Neural progenitor cell (in vitro differentiated cells): ENCODE results near the gene XPNPEP2. TPM values are rescaled to one million over a fixed set of nuclear protein-coding genes. Genes with fewer than 3 reads are reported as not detected.

Experiments
- DNase-seq: peaks from one replicate; pipeline ENCODE4 v3.0.0-alpha.2; 2016; ENCODE audit warnings: low spot score
- H2AFZ ChIP-seq: fragments of 200-600 bp; sonication (generic); replicated peaks from 2 replicates; pipeline ENCODE4 v1.6.1; 2016; ENCODE audit warnings: antibody characterized with exemption
- H3F3A ChIP-seq: fragments of 200-600 bp; sonication (generic); 2 replicates; pipeline ENCODE4 v1.6.1; 2016; ENCODE audit warnings: antibody characterized with exemption, low read depth
- H3K27ac ChIP-seq: fragments of 200-600 bp; sonication (generic); 2 replicates; pipeline ENCODE4 v1.5.1; 2016; ENCODE audit warnings: mild to moderate bottlenecking
- H3K27me3 ChIP-seq: fragments of 200-600 bp; sonication (generic); 2 replicates; pipeline ENCODE4 v1.6.1; 2016; ENCODE audit warnings: mild to moderate bottlenecking, moderate library complexity
- H3K36me3 ChIP-seq: fragments of 200-600 bp; sonication (generic); 2 replicates; pipeline ENCODE4 v1.5.1; 2016
- H3K4me1 ChIP-seq: fragments of 200-600 bp; sonication (generic); 2 replicates; pipeline ENCODE4 v1.6.1; 2016; ENCODE audit warnings: mixed run types
- H3K4me2 ChIP-seq: fragments of 200-600 bp; sonication (generic); 2 replicates; pipeline ENCODE4 v1.6.1; 2016
- H3K4me3 ChIP-seq: fragments of 200-600 bp; sonication (generic); 2 replicates; pipeline ENCODE4 v1.5.1; 2016
- H3K79me2 ChIP-seq: fragments of 200-600 bp; sonication (generic); 2 replicates; pipeline ENCODE4 v1.6.1; 2016; ENCODE audit warnings: low read depth
- H3K9ac ChIP-seq: fragments of 200-600 bp; sonication (generic); 2 replicates; pipeline ENCODE4 v1.6.1; 2016
- H3K9me3 ChIP-seq: fragments of 200-600 bp; sonication (generic); 2 replicates; pipeline ENCODE4 v1.5.1; 2016; ENCODE audit warnings: low read depth
- H4K20me1 ChIP-seq: fragments of 200-600 bp; sonication (generic); 2 replicates; pipeline ENCODE4 v1.6.1; 2016; ENCODE audit warnings: low read depth
- H3K27ac Mint-ChIP-seq: 3 replicates; pipeline ENCODE4 v1.8.0; 2021; ENCODE audit warnings: mixed read lengths
- H3K27me3 Mint-ChIP-seq: 2 replicates; pipeline ENCODE4 v1.8.0; 2022; ENCODE audit warnings: low read depth, mild to moderate bottlenecking, inconsistent platforms, moderate library complexity, mixed read lengths; ENCODE audit not compliant: insufficient read depth
- H3K36me3 Mint-ChIP-seq: 3 replicates; pipeline ENCODE4 v1.8.0; 2021; ENCODE audit warnings: mixed read lengths
- H3K4me1 Mint-ChIP-seq: 3 replicates; pipeline ENCODE4 v1.8.0; 2021; ENCODE audit warnings: mixed read lengths
- H3K4me3 Mint-ChIP-seq: 3 replicates; pipeline ENCODE4 v1.8.0; 2021; ENCODE audit warnings: mild to moderate bottlenecking, moderate library complexity, mixed read lengths
- H3K9me3 Mint-ChIP-seq: 3 replicates; pipeline ENCODE4 v1.8.0; 2020; ENCODE audit warnings: mixed read lengths
- CTCF ChIP-seq: fragments of 200-600 bp; sonication (generic); IDR thresholded peaks from 2 replicates; pipeline ENCODE4 v1.5.1; 2017; ENCODE audit warnings: antibody characterized with exemption, mild to moderate bottlenecking
- EZH2 ChIP-seq: fragments of 200-600 bp; sonication (generic); IDR thresholded peaks from 2 replicates; pipeline ENCODE4 v1.6.1; 2017; ENCODE audit warnings: antibody characterized with exemption, mild to moderate bottlenecking, moderate library complexity
- EZH2phosphoT487 ChIP-seq: fragments of 200-600 bp; sonication (generic); IDR thresholded peaks from 2 replicates; pipeline ENCODE4 v1.6.1; 2017; ENCODE audit warnings: antibody characterized with exemption
- total RNA-seq: library from RNA; depleted of rRNA; stranded (reverse); fragments of >200 nt; gene quantifications from 2 replicates; pipeline ENCODE4 v1.2.3, GENCODE V29; 2015; ENCODE audit warnings: low replicate concordance

Gene XPNPEP2
- total RNA-seq, 1 donor from 2014 or later, result 1.7 TPM

- H3K36me3 Mint-ChIP-seq, result no peaks in the 10 kb centered on the region
- no peaks in the 10 kb centered on the region for H3F3A ChIP-seq
- no peak for DNase-seq
- H3K79me2 ChIP-seq, result no peaks in the 10 kb centered on the region
- H3K27me3 Mint-ChIP-seq, result peaks cover 2% of the 10 kb centered on the region
- H3K9me3 Mint-ChIP-seq, result peaks cover 12% of the 10 kb centered on the region
- H3K27ac Mint-ChIP-seq, result no peak overlapping the region
- no peak overlapping the region for H2AFZ ChIP-seq
- H3K36me3 ChIP-seq, result no peaks in the 10 kb centered on the region
- no peak overlapping the region for H3K27ac ChIP-seq
- no peak overlapping the region for H3K4me3 ChIP-seq
- H3K4me1 Mint-ChIP-seq, result no peaks in the 10 kb centered on the region
- H3K27me3 ChIP-seq, result no peaks in the 10 kb centered on the region
- H4K20me1 ChIP-seq, result no peaks in the 10 kb centered on the region
- TF ChIP-seq CTCF (no peak), EZH2 (no peak), EZH2phosphoT487 (no peak)
- no peaks in the 10 kb centered on the region for H3K4me1 ChIP-seq
- no peak overlapping the region for H3K4me3 Mint-ChIP-seq
- no peaks in the 10 kb centered on the region for H3K9me3 ChIP-seq
- no peak overlapping the region for H3K9ac ChIP-seq
- H3K4me2 ChIP-seq, result no peak overlapping the region
These were observed 33.3 kb upstream of the XPNPEP2 start for GRCh38 chrX:129705377-129705925.

- Histone ChIP-seq H3K9ac (no peak overlapping the region), H3K4me2 (no peak overlapping the region), H3K27ac (no peak overlapping the region), H2AFZ (no peak overlapping the region), H3F3A (no peaks in the 10 kb centered on the region), H3K36me3 (no peaks in the 10 kb centered on the region), H4K20me1 (no peaks in the 10 kb centered on the region), H3K4me1 (no peaks in the 10 kb centered on the region), H3K27me3 (no peaks in the 10 kb centered on the region), H3K9me3 (no peaks in the 10 kb centered on the region), H3K4me3 (no peak overlapping the region), H3K79me2 (no peaks in the 10 kb centered on the region)
- DNase-seq, result no peak
- Mint-ChIP-seq H3K36me3 (no peaks in the 10 kb centered on the region), H3K4me1 (no peaks in the 10 kb centered on the region), H3K9me3 (peaks cover 17% of the 10 kb centered on the region), H3K4me3 (no peak overlapping the region), H3K27me3 (peaks cover 2% of the 10 kb centered on the region), H3K27ac (no peak overlapping the region)
- TF ChIP-seq EZH2 (no peak), EZH2phosphoT487 (no peak), CTCF (no peak)
These were observed 32.8 kb upstream of the XPNPEP2 start for GRCh38 chrX:129705988-129706387.

DNA sequence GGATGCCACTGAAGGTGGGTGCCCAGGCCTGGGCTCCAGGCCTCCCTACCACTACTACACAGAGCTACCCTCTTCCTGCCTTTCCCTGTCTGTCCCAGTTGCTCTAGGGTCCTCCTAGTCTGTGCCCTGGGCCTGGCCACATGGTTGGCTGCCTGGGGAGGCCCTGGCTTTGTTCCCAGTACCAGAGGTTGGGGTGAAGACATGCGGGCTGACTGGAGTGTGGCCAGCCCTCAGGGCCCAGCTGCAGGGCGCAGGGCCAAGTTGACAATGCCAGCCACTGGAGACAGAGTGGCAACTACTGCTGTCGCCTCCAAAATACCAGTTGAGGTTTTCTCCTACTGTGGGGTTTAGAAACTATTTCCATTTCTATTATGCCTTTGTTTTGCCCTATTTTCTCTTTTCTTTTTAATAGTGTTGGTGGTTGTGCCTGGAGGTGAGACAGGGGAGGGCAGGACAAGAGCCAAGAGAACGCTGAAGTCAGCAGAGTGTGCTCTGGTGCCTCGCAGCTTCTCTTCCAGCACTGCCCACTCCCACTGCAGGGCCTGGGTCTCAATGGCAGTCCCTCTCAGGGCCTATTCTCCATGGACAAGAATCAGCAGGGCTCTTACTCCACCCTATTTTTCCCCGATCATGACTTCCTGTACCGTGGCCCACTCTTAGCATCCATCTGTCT is 32.2 kb upstream of the XPNPEP2 start:
- H2AFZ ChIP-seq, result no peak overlapping the region
- Mint-ChIP-seq H3K4me3 (no peak overlapping the region), H3K9me3 (peaks cover 17% of the 10 kb centered on the region), H3K4me1 (no peaks in the 10 kb centered on the region), H3K27me3 (peaks cover 2% of the 10 kb centered on the region), H3K36me3 (no peaks in the 10 kb centered on the region), H3K27ac (no peak overlapping the region)
- no peaks in the 10 kb centered on the region for H4K20me1 ChIP-seq
- H3K4me2 ChIP-seq, result no peak overlapping the region
- H3K4me3 ChIP-seq, result no peak overlapping the region
- H3K36me3 ChIP-seq, result no peaks in the 10 kb centered on the region
- TF ChIP-seq EZH2 (no peak), CTCF (no peak), EZH2phosphoT487 (no peak)
- H3K9me3 ChIP-seq, result no peaks in the 10 kb centered on the region
- no peaks in the 10 kb centered on the region for H3F3A ChIP-seq
- no peaks in the 10 kb centered on the region for H3K79me2 ChIP-seq
- no peak overlapping the region for H3K9ac ChIP-seq
- no peaks in the 10 kb centered on the region for H3K4me1 ChIP-seq
- no peak overlapping the region for H3K27ac ChIP-seq
- no peak for DNase-seq
- H3K27me3 ChIP-seq, result no peaks in the 10 kb centered on the region
